ENCODE data around the gene ALKBH7.
A peak's percentile ranks its signal among the peaks of the same experiment; 100 is the strongest.

Gene ALKBH7

GRCh38 chr19:6424195-6424938 is 51.8 kb downstream of the ALKBH7 start, which contains the start of gene KHSRP:
TSS of gene KHSRP (minus strand) at chr19:6424811. CDS start at chr19:6424701, 110 bp downstream.
- peaks cover 22% of the 10 kb centered on the region for H3K79me2 ChIP-seq
- H3K27me3 ChIP-seq (ENCODE audit: control insufficient read depth, insufficient read depth, low read length) = no peaks in the 10 kb centered on the region
- peak within 1 kb of the TSS; percentile 92 for H2AFZ ChIP-seq
- H3K4me3 ChIP-seq (ENCODE audit: low read depth, low read length) = peak within 1 kb of the TSS; percentile 65
- peaks cover 13% of the 10 kb centered on the region for H3K4me1 ChIP-seq
- peak within 1 kb of the TSS; percentile 46 for H3K9ac ChIP-seq
- TF ChIP-seq CTCF (IDR thresholded peaks at IDR 0.05) = no peak
- H3K9me3 ChIP-seq (ENCODE audit: control insufficient read depth, low read length) = no peaks in the 10 kb centered on the region
- no peaks in the 10 kb centered on the region for H3K36me3 ChIP-seq (ENCODE audit: control insufficient read depth, insufficient read depth, low read length)
- H3K4me2 ChIP-seq (ENCODE audit: low read length) = peak within 1 kb of the TSS; percentile 62
- peak within 1 kb of the TSS; percentile 70 for H3K27ac ChIP-seq

All from parathyroid adenoma (tissue), 2 donors.